Measurements from ENCODE around the gene FBXL22. TPM values are rescaled to one million over a fixed set of nuclear protein-coding genes. Genes with fewer than 3 reads are reported as not detected.
A peak's percentile ranks its signal among the peaks of the same experiment; 100 is the strongest.

FBXL22 gene
- total RNA-seq, 2 donors from 2014 or later, result 0.43 to 0.74 TPM

DNA sequence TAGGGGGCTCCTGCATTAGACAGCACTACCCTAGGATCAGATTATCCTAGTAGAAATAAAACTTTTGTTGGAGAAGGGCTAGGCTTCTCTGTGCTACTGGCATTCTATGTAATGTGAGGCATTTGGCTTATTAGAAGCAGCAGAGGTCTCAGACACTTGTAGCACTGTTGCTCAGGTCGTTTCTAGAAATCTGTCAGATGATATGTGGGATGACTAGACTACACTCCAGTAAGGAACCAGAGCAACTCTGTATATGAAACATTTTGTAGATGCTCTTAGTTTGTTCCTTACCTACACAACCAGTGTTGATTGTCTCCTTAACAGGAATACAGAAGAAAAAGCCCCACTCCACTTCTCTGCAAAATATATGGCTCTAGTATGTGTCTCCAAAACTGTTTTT, 21.9 kb upstream of the FBXL22 start:
- ATAC-seq (replicated peaks), result peak; percentile 78
- Mint-ChIP-seq H3K4me3 (no peak overlapping the region), H3K4me1 (no peaks in the 10 kb centered on the region), H3K9me3 (no peaks in the 10 kb centered on the region), H3K27ac (peak overlapping the region; percentile 34), H3K36me3 (ENCODE audit: low read depth) (peaks cover 94% of the 10 kb centered on the region), H3K27me3 (no peaks in the 10 kb centered on the region)

DNA sequence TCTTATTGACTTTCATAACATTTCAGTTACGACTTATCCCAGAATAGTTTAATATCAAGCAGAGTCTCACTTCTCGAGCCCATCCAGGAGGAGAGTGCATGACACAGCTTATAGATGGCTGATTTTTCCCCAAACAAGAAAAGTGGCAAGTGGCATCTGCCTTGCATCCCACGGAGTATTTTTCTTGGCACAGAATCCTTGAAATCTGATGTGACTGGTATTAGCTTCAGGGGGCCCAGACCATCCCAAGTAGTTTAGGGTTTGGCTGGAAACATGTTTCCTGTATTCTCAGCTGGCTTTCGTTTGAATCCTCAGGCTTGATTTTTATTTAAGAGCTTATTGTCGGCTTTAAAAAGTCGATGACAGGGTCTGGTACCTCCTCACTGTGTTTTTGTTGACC, 20.7 kb upstream of the FBXL22 start:
- no peak overlapping the region for H3K4me3 Mint-ChIP-seq
- peaks cover 89% of the 10 kb centered on the region for H3K36me3 Mint-ChIP-seq (ENCODE audit: low read depth)
- H3K4me1 Mint-ChIP-seq, result no peaks in the 10 kb centered on the region
- H3K27me3 Mint-ChIP-seq, result no peaks in the 10 kb centered on the region
- ATAC-seq (replicated peaks), result no peak
- no peaks in the 10 kb centered on the region for H3K9me3 Mint-ChIP-seq
- peak overlapping the region; percentile 56 for H3K27ac Mint-ChIP-seq

DNA sequence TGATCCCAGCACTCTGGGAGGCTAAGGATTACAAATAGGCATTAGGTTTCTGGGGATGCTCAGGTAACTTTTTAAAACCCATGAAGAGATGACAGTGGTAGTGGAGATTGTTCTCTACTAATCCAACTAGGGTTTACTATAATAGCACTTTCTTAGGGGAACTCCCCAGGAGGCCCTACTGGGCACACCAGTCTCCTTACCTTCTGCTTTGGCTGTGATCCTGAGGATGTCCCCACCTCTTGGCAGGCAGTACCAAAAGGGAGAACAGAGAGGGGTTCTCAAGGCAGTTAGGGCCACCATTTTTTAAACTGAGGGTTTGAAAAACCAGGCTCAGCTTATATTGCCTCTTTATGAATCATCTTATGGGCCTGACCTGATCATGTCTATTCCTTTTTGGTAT, 15.0 kb upstream of the FBXL22 start:
- peaks cover 11% of the 10 kb centered on the region for H3K4me1 Mint-ChIP-seq
- no peaks in the 10 kb centered on the region for H3K27me3 Mint-ChIP-seq
- H3K36me3 Mint-ChIP-seq (ENCODE audit: low read depth), result peaks cover 87% of the 10 kb centered on the region
- no peak overlapping the region for H3K4me3 Mint-ChIP-seq
- peak; percentile 31 for ATAC-seq (replicated peaks)
- no peaks in the 10 kb centered on the region for H3K9me3 Mint-ChIP-seq
- H3K27ac Mint-ChIP-seq, result peak overlapping the region; percentile 84

DNA sequence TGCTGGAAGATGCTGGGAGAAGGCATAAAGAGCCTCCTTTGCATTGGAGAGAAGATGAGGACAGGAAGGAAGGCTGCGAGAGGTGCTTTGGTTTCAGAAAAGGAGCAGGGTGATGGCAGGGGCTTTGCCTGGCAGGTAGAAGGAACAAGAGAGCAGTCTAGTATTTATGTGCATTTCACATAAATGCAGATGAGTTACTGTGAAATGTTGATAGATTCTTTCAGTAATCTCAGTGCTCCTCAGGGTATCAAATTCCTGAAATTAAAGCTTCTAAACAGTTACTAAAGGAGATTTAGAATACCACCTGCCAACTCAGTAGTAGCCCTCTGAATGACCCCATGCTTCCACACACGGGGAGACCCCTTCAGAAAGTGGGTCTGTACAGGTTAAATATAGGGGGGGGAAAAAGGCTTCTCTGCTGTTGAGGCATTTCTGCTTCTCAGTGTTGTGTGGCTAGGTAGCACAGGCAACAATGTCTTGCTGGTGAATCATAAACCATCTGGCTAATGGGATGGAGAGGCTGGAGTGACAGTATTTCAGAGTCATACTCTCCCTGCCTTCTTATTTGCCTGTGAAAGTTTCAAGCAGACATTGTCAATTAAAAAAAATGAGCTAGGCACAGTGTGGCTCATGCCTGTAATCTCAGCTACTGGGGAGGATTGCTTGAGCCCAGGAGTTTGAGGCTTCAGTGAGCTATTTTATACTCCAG, 14.3 kb upstream of the FBXL22 start:
- ATAC-seq (replicated peaks), result peak; percentile 94
- H3K4me1 Mint-ChIP-seq, result peaks cover 11% of the 10 kb centered on the region
- H3K27ac Mint-ChIP-seq, result peak overlapping the region; percentile 84
- H3K36me3 Mint-ChIP-seq (ENCODE audit: low read depth), result peaks cover 87% of the 10 kb centered on the region
- H3K4me3 Mint-ChIP-seq, result no peak overlapping the region
- H3K9me3 Mint-ChIP-seq, result no peaks in the 10 kb centered on the region
- H3K27me3 Mint-ChIP-seq, result no peaks in the 10 kb centered on the region

DNA sequence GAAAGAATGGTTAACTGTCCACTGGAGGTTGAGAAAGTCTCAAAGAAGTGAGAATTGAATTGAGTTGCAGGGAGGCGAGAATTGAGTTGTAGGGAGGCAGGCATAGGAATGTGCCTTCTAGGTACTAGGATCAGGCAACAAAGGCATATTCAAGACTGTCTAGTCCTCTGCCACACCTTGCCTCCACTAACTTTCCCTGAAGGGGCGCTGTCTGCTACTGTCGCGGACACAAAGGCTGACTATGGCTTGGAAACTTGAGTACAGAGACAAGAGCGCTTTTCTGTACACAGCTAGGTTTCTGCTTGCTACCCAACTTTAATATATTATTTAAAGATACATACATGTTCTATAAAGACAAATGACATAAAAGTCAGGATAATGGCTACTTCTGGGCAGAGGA, 10.4 kb upstream of the FBXL22 start:
- Mint-ChIP-seq H3K36me3 (ENCODE audit: low read depth) (peaks cover 100% of the 10 kb centered on the region), H3K27ac (peak overlapping the region; percentile 65), H3K4me1 (peaks cover 11% of the 10 kb centered on the region), H3K27me3 (no peaks in the 10 kb centered on the region), H3K9me3 (no peaks in the 10 kb centered on the region), H3K4me3 (no peak overlapping the region)
- ATAC-seq (replicated peaks), result no peak

DNA sequence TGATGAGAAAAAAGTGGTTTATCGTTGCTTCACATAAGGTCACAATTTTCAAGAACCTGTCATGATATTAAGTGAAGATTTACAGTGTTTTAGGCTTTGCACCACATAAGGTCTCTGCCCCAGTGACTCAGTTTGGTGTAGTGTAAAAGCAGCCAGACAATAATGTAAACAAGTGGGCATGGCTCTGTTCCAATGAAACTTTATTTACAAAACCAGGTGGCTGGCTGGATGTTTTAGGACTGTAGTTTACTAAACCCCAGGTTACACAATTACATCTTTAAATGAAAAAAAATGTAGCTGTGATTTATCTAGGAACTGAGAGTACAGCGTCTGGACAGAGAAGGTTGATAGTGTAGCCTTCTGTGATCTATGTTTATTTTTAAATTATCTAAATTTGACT, 9.7 kb upstream of the FBXL22 start:
- Mint-ChIP-seq H3K4me1 (peaks cover 7% of the 10 kb centered on the region), H3K27me3 (no peaks in the 10 kb centered on the region), H3K9me3 (no peaks in the 10 kb centered on the region), H3K4me3 (no peak overlapping the region), H3K27ac (no peak overlapping the region), H3K36me3 (ENCODE audit: low read depth) (peaks cover 98% of the 10 kb centered on the region)
- ATAC-seq (replicated peaks), result no peak

DNA sequence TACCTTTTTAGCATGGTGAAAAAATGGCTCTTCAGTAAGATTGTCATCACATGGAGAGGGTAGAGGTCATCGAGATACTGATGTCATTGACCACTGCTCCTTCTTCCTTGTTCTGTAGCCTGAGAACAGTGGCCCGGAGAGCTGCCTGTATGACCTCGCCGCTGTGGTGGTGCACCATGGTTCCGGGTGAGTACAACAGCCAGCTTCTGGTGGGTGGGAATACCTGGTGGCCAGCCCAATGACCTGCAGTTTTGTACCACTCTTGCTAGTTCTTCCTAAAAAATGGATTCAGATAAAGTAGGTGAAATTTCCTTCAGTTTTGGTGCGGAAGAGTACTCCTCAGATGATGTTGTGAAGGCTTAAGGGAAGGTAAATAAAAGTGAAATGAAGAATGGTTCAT, 8.4 kb upstream of the FBXL22 start:
- Mint-ChIP-seq H3K9me3 (no peaks in the 10 kb centered on the region), H3K4me1 (peaks cover 12% of the 10 kb centered on the region), H3K27me3 (no peaks in the 10 kb centered on the region), H3K27ac (peak overlapping the region; percentile 9), H3K36me3 (ENCODE audit: low read depth) (peaks cover 98% of the 10 kb centered on the region), H3K4me3 (no peak overlapping the region)
- no peak for ATAC-seq (replicated peaks)

DNA sequence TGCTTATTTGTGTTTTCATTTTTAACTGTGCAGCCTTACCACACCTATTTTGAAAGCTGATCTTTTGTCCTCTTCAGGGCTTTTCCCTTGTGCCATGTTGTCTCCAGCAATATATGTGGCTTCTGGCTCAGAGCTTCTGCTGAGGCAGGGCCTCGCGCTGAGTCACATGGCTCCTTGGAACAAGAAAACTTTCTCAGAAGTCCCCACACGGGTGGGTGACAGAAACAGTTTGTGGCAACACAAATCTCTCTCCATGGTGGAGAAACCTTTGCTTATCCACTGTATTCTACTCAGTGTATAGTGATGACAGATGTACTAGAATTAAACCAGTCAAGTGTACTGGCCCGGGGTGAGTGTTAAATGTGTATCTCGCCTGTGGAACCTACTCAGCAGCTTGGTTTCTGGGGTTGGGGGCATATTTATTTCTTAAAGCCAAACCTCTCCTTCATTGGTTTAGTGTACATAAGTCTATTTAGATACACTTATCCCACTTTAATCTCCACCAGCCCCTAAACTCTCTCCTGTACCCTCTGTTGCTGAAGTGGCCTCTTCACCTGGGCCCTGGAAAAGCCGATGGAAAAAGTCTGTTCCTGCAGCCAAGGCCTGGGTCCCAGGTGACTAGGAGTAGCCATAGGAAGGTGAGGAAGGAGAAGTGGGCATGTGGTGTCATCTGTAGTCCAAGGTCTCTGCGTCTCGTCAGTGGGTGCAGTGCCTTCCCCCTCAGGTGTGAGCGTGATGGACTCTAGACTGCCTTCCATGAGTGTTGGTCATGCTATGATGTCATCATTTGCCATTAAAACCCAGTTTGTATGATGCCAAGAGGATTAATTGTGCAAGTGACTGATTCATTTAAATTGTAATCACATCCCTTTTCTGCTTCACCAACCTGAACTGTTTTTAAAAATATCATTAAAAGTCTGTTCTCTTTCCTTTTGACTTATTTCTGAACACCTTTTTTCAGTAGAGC, 3.2 kb upstream of the FBXL22 start:
- Mint-ChIP-seq H3K27me3 (no peaks in the 10 kb centered on the region), H3K27ac (peak overlapping the region; percentile 80), H3K9me3 (no peaks in the 10 kb centered on the region), H3K36me3 (ENCODE audit: low read depth) (peaks cover 52% of the 10 kb centered on the region), H3K4me3 (peak overlapping the region; percentile 59), H3K4me1 (peaks cover 38% of the 10 kb centered on the region)
- peak; percentile 87 for ATAC-seq (replicated peaks)

DNA sequence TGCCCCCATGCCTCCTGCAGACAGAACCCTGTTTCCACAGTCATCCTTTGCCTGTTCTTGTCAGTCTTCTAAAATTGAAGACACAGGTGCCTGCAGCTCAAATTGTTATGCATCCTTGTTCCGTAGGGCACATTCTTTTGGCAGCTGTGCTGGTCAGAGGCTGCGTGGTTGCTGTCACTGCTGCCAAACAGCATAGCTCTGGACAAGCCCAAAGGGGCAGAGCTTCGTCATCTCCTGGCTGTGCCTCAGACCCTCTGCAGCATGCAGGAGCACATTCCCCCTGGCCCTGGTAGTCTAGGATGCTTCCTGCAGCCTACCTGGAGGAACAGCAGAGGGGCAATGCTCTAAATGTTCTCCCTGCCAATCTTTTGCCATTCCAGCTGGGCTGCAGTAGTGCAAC, 2.1 kb upstream of the FBXL22 start:
- ATAC-seq (replicated peaks), result no peak
- peaks cover 43% of the 10 kb centered on the region for H3K4me1 Mint-ChIP-seq
- H3K27ac Mint-ChIP-seq, result peak overlapping the region; percentile 80
- H3K36me3 Mint-ChIP-seq (ENCODE audit: low read depth), result peaks cover 41% of the 10 kb centered on the region
- H3K4me3 Mint-ChIP-seq, result no peak overlapping the region
- no peaks in the 10 kb centered on the region for H3K27me3 Mint-ChIP-seq
- H3K9me3 Mint-ChIP-seq, result no peaks in the 10 kb centered on the region

DNA sequence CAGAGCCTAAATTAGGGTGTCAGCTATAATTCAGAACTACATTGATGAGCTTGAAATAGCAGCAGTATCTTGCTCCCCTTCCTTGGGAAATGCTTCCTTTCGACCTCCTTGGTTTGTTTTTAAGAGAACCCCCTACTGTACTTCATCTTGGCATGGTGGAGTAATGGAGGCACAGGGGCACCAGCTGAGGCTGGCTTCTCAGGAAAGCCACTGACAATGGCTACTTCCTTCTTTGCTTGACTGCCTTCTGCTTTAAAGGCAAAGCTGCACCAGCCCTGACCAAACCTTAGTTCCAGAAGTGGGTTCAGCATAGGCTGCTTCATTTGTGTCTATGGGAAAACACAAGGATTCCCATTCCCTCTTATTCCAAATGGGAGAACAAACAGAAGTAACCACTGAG, 1.5 kb upstream of the FBXL22 start:
- no peak for ATAC-seq (replicated peaks)
- H3K9me3 Mint-ChIP-seq, result no peaks in the 10 kb centered on the region
- no peaks in the 10 kb centered on the region for H3K27me3 Mint-ChIP-seq
- peaks cover 43% of the 10 kb centered on the region for H3K4me1 Mint-ChIP-seq
- peak overlapping the region; percentile 89 for H3K27ac Mint-ChIP-seq
- H3K36me3 Mint-ChIP-seq (ENCODE audit: low read depth), result peaks cover 35% of the 10 kb centered on the region
- no peak overlapping the region for H3K4me3 Mint-ChIP-seq

DNA sequence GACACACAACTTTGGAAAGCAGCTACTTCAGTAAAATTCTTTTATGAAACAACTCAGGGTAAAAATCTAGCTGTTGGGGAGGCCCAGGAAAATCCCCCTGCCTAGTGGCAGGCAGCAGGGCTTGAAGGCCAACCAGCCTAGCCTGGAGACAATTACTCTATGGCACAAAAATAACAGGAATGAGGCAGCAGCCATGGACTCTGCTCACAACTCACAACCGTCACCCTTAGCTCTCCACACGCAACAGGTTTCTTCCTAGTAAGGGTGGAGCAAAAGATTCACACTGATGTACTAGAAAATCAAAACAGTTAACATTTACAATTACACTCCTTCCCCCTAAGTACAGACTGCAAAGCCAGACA, 530 bp upstream of the FBXL22 start:
- no peak for ATAC-seq (replicated peaks)
- Mint-ChIP-seq H3K27ac (peak overlapping the region; percentile 89), H3K4me3 (peak overlapping the region; percentile 41), H3K4me1 (peaks cover 43% of the 10 kb centered on the region), H3K27me3 (no peaks in the 10 kb centered on the region), H3K36me3 (ENCODE audit: low read depth) (peaks cover 34% of the 10 kb centered on the region), H3K9me3 (no peaks in the 10 kb centered on the region)

DNA sequence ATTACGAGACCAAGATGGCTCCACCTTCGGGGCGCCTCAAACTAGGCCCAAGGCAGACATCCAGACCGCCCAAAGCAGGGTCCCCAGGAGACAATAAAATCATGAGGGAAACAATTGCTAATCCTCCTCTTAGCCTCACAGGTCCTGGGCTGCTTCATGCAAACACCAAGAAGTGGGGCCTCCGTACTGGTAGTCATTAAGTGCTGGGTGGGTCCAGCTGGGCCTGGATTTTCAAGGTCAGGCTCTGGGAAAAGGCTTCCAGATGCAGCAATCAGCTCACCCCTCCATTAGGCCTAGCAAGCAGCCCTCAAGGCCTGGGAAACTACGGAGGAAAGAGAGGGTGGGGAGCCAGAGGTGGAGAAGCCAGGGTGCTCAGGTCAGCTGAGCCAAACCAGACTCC, 634 bp downstream of the FBXL22 start:
- ATAC-seq (replicated peaks), result no peak
- H3K27ac Mint-ChIP-seq, result peak overlapping the region; percentile 89
- peaks cover 28% of the 10 kb centered on the region for H3K36me3 Mint-ChIP-seq (ENCODE audit: low read depth)
- no peak overlapping the region for H3K4me3 Mint-ChIP-seq
- H3K9me3 Mint-ChIP-seq, result no peaks in the 10 kb centered on the region
- no peaks in the 10 kb centered on the region for H3K27me3 Mint-ChIP-seq
- H3K4me1 Mint-ChIP-seq, result peaks cover 43% of the 10 kb centered on the region

DNA sequence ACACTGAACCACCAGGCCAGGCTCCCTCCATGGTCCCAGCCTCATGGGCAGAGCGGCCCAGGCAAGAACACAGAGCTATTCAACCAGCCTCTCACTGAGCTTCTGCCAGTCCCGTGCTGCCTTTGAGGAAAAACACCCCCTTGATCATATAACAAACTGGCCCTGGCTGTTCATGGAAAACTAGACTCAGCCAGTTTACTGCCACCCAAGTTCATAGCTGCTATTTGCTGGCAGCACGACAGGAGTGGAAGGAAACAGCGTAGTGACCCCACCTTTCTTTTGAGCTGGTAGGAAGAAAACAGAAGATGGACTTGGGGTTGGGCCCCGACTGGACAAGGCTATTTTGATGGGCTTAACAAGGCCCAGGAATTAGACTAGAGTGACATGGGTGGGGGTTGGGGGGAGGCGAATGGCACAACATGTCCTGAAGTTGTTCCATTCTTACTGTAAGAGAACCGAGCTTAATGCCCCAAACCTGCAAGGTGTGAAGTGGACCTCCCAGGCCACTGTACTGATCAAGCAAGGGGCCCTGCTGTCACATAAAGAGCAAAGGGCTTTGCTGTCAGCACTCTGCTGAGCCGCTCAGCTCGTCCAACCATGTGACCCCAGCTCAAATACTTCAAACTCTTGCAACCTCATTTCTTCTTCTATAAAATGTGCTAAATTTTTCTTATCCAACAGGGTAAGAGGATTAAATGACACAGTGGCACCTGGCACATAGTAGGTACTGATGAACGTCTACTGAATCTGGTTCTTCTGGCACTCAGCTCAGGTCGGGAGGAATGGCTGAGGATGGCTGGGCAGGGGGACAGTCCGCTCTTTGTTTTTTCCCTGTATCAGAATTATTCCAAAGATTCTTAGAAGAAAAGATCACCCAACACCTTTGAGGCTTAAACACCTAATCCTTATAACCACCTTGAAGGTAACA, 1.6 kb downstream of the FBXL22 start:
- Mint-ChIP-seq H3K27me3 (no peaks in the 10 kb centered on the region), H3K36me3 (ENCODE audit: low read depth) (peaks cover 19% of the 10 kb centered on the region), H3K4me3 (peak overlapping the region; percentile 86), H3K27ac (peak overlapping the region; percentile 43), H3K9me3 (no peaks in the 10 kb centered on the region), H3K4me1 (peaks cover 37% of the 10 kb centered on the region)
- no peak for ATAC-seq (replicated peaks)

DNA sequence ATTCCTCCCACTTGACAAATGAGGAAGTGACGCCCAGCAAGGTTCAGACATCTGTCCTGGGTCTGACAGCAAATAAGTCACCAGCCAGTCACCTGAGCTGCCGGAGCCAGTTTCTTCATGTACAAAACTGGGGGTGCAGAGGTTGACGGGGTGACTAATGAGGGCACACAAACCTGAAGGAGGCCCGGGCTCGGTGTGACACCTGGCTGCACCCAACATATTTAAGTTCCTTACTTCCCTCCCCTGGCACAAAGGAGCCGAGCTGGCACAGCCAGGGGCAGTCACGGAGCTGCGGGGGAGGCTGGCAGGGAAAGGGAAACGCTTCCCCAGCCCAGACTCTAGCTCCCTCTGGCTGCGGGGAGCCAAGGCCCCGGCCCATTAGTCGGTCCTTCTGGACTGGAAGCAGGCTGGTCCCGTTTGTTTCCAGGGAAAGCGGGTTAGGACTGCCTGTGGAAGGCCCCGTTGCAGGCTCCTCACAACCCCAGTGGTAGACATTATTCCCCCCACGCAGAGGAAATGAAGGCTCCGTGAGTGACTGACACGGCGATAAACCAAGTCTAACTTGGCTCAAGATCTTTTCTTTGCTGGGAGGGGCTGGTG, 2.3 kb downstream of the FBXL22 start:
- H3K4me1 Mint-ChIP-seq, result peaks cover 29% of the 10 kb centered on the region
- ATAC-seq (replicated peaks), result peak; percentile 5
- H3K27ac Mint-ChIP-seq, result peak overlapping the region; percentile 71
- H3K36me3 Mint-ChIP-seq (ENCODE audit: low read depth), result peaks cover 13% of the 10 kb centered on the region
- no peaks in the 10 kb centered on the region for H3K9me3 Mint-ChIP-seq
- H3K27me3 Mint-ChIP-seq, result no peaks in the 10 kb centered on the region
- H3K4me3 Mint-ChIP-seq, result peak overlapping the region; percentile 86
